RWPE2 (cell line): ENCODE measurements around the gene SPEF2.

Experiments
- ATAC-seq: fragments of 200-7000 bp; cut with Tn5 transposase; 3 replicates; pipeline ENCODE4 v1.9.1; 2021; ENCODE audit warnings: low read depth
- DNase-seq: peaks from one replicate; pipeline ENCODE4 v3.0.0-alpha.2; 2020; ENCODE audit warnings: low spot score
- H3K27ac ChIP-seq: fragments of 450-650 bp; 2 replicates; pipeline ENCODE4 v1.5.1; 2017; ENCODE audit warnings: mild to moderate bottlenecking; ENCODE audit not compliant: poor library complexity, severe bottlenecking
- H3K27me3 ChIP-seq: fragments of 250-450 bp; sonication (Bioruptor Pico); 2 replicates; pipeline ENCODE4 v1.5.1; 2021; ENCODE audit warnings: mild to moderate bottlenecking, moderate library complexity; ENCODE audit not compliant: insufficient read depth, poor library complexity, severe bottlenecking
- H3K36me3 ChIP-seq: fragments of 250-450 bp; sonication (Bioruptor Pico); 2 replicates; pipeline ENCODE4 v1.5.1; 2020; ENCODE audit warnings: low read depth, mild to moderate bottlenecking, moderate library complexity
- H3K4me1 ChIP-seq: fragments of 250-450 bp; sonication (Bioruptor Pico); 2 replicates; pipeline ENCODE4 v1.5.1; 2021; ENCODE audit warnings: mild to moderate bottlenecking, moderate library complexity; ENCODE audit not compliant: insufficient read depth, poor library complexity, severe bottlenecking
- H3K4me3 ChIP-seq: fragments of 250-450 bp; sonication (Bioruptor Pico); 2 replicates; pipeline ENCODE4 v1.5.1; 2021; ENCODE audit warnings: mild to moderate bottlenecking, moderate library complexity; ENCODE audit not compliant: severe bottlenecking
- H3K9me3 ChIP-seq: fragments of 250-450 bp; sonication (Bioruptor Pico); 2 replicates; pipeline ENCODE4 v1.5.1; 2021; ENCODE audit warnings: mild to moderate bottlenecking, moderate library complexity; ENCODE audit not compliant: severe bottlenecking
- TF ChIP-seq, protein P1 (sequence below): fragments of 450-650 bp; IDR thresholded peaks from one replicate; pipeline ENCODE4 v1.5.1; 2017; ENCODE audit warnings: mild to moderate bottlenecking, moderate library complexity; ENCODE audit not compliant: poor library complexity, severe bottlenecking

Gene SPEF2

DNA sequence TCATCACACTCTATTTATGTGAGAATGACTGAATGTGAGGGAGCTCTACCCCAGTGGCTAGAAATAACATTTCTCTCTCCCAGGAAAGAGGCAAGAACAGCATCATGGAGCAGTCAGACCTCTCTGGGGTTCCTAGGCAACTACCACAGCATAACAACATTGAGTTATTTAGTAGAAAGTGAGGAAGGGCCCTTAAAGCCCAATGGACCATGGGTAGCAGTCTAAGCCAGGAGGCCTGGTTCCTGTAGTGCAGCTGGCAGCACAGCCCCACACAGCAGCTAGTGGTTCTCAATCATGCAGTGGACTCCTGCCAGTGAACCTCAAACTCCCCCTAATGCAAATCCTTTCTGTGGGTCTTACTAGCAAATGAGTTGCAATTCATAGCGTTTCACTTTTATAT is 55.3 kb downstream of the SPEF2 start:
- Histone ChIP-seq H3K27me3 (no peaks in the 10 kb centered on the region), H3K9me3 (no peaks in the 10 kb centered on the region), H3K27ac (no peak overlapping the region), H3K36me3 (no peaks in the 10 kb centered on the region), H3K4me1 (no peaks in the 10 kb centered on the region), H3K4me3 (no peak overlapping the region)
- ATAC-seq (no peak), DNase-seq (no peak)
- TF ChIP-seq, protein P1, sequence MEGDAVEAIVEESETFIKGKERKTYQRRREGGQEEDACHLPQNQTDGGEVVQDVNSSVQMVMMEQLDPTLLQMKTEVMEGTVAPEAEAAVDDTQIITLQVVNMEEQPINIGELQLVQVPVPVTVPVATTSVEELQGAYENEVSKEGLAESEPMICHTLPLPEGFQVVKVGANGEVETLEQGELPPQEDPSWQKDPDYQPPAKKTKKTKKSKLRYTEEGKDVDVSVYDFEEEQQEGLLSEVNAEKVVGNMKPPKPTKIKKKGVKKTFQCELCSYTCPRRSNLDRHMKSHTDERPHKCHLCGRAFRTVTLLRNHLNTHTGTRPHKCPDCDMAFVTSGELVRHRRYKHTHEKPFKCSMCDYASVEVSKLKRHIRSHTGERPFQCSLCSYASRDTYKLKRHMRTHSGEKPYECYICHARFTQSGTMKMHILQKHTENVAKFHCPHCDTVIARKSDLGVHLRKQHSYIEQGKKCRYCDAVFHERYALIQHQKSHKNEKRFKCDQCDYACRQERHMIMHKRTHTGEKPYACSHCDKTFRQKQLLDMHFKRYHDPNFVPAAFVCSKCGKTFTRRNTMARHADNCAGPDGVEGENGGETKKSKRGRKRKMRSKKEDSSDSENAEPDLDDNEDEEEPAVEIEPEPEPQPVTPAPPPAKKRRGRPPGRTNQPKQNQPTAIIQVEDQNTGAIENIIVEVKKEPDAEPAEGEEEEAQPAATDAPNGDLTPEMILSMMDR: no peak

DNA sequence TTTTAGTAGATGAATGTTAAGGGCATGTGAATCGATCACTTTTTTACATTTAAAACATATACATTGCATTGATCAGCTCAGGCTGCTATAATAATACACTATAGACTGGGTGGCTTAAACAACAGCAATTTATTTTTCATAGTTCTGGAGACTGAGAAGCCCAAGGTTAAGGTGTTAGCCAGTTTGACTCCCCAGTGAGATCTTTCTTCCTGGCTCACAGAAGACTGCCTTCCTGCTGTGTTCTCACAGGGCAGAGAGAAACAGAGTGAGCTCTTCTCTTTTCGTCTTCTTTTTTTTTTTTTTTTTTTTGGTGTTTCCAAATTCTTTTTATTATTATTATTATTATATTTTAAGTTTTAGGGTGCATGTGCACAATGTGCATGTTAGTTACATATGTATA is 56.4 kb downstream of the SPEF2 start:
- DNase-seq (no peak), ATAC-seq (no peak)
- no peak overlapping the region for H3K27ac ChIP-seq

DNA sequence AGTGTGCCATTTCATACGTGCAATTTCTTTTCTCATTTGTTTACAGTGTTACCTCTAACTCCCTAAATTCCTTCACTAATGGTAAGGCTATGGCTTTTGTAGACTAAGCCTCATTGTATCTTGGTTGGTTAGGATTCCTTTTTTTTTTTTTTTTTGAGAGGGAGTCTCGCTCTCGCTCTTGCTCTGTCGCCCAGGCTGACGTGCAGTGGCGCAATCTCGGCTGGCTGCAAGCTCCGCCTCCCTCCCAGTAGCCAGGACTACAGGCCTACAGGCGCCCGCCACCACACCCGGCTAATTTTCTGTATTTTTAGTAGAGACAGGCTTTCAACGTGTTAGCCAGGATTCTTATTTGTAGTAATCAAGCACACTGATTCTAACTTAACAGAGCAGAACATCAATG is 57.7 kb downstream of the SPEF2 start:
- no peak overlapping the region for H3K4me3 ChIP-seq
- DNase-seq (no peak), ATAC-seq (no peak)
- H3K9me3 ChIP-seq: no peaks in the 10 kb centered on the region
- TF ChIP-seq, protein P1: no peak
- no peaks in the 10 kb centered on the region for H3K27me3 ChIP-seq
- H3K36me3 ChIP-seq: no peaks in the 10 kb centered on the region
- H3K27ac ChIP-seq: no peak overlapping the region
- no peaks in the 10 kb centered on the region for H3K4me1 ChIP-seq

More for the DNA sequence above, 56.4 kb downstream of the SPEF2 start:
- TF ChIP-seq, protein P1: no peak
- no peaks in the 10 kb centered on the region for H3K9me3 ChIP-seq
- H3K4me3 ChIP-seq: no peak overlapping the region
- no peaks in the 10 kb centered on the region for H3K27me3 ChIP-seq
- H3K4me1 ChIP-seq: no peaks in the 10 kb centered on the region
- no peaks in the 10 kb centered on the region for H3K36me3 ChIP-seq

DNA sequence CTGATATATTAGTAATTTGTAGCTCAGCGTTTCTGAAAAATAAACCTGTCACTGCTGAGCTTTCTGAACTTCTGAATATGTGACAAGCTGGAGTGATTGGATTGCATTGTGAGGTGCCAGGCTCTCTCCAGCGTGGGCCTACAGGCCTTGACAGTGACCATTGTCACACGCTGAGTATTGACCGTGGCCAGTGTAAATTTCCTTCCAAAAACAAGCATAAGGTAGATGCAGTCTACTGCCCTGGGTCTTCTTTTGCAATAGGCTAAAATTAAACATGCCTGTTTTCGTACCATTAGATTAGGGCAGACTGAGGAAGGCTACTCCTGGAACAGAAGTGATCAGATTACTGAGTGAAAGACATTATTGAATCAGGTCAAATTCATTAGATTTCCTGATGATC is 60.2 kb downstream of the SPEF2 start:
- TF ChIP-seq, protein P1: no peak
- Histone ChIP-seq H3K27ac (no peak overlapping the region), H3K36me3 (no peaks in the 10 kb centered on the region), H3K4me3 (no peak overlapping the region), H3K4me1 (no peaks in the 10 kb centered on the region), H3K27me3 (no peaks in the 10 kb centered on the region), H3K9me3 (no peaks in the 10 kb centered on the region)
- ATAC-seq: no peak
- no peak for DNase-seq

DNA sequence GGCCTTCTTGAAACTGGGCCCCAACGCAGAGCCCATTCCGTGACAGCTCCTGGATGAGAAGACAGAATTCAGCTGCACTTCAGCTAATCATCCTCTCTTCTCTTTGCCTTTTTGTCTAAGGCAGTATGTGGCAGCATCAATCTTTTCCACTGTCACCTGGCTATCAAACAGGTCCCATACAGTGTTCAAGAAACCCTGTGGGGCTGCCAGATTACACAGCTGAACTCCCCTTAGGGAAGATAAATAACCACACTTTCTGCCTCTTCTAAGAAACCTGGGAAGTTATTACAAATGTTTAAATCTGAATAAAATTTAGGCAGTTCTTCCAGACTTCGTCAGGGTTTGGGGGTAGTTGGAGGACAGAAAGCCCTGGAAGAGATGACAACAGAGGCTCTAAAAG is 61.0 kb downstream of the SPEF2 start:
- Histone ChIP-seq H3K27ac (no peak overlapping the region), H3K36me3 (no peaks in the 10 kb centered on the region), H3K4me1 (no peaks in the 10 kb centered on the region), H3K27me3 (no peaks in the 10 kb centered on the region), H3K4me3 (no peak overlapping the region), H3K9me3 (no peaks in the 10 kb centered on the region)
- TF ChIP-seq, protein P1: no peak
- no peak for DNase-seq
- no peak for ATAC-seq
